ENCODE results near the gene FBXO15.

The FBXO15 gene

DNA sequence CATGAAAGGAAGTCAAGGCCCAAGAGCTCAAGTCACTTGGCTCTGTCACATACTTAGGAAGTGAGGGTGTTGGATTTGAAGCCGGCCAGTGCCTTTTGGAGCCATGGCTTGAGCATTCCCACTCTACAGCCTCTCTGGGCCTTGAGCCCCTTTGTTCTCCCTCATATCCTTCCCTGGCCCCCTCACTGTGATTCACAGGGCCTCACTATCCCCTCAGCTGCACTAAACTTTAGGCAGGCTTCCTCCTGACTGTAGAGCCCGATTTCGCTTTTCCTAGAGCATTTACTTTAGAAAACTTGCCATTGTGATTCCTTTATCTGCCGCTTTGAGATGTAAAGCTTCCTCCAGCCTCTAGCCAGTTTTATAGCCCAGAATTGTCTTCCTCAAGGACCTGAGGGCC is 107.6 kb downstream of the FBXO15 start:
- Histone ChIP-seq H3K79me2 (ENCODE audit: low read length) (no peaks in the 10 kb centered on the region), H3K4me1 (ENCODE audit: low read length) (no peaks in the 10 kb centered on the region), H3K9me2 (replicated peaks; ENCODE audit: insufficient read depth, low read length) (no peaks in the 10 kb centered on the region), H3K4me2 (ENCODE audit: low read depth, low read length) (no peak overlapping the region), H3K4me3 (ENCODE audit: low read length) (no peak overlapping the region), H2AFZ (ENCODE audit: low read length) (no peak overlapping the region), H3F3A (ENCODE audit: insufficient read depth, low read length) (no peaks in the 10 kb centered on the region), H3K9me3 (replicated peaks; ENCODE audit: insufficient read depth, low read length) (no peaks in the 10 kb centered on the region), H3K27ac (ENCODE audit: low read length) (no peak overlapping the region), H3K9ac (ENCODE audit: low read length) (no peak overlapping the region), H3K36me3 (replicated peaks; ENCODE audit: insufficient read depth, low read length) (no peaks in the 10 kb centered on the region), H4K20me1 (ENCODE audit: insufficient read depth, low read length) (no peaks in the 10 kb centered on the region), H3K27me3 (replicated peaks; ENCODE audit: insufficient read depth, low read length) (no peaks in the 10 kb centered on the region)
- no peak for DNase-seq
- no peak for TF ChIP-seq EZH2 (optimal IDR thresholded peaks at IDR 0.05; ENCODE audit: low read depth, low read length)
- TF ChIP-seq EZH2phosphoT487 (IDR thresholded peaks at IDR 0.05; ENCODE audit: low read length) = no peak
- TF ChIP-seq, protein P1, sequence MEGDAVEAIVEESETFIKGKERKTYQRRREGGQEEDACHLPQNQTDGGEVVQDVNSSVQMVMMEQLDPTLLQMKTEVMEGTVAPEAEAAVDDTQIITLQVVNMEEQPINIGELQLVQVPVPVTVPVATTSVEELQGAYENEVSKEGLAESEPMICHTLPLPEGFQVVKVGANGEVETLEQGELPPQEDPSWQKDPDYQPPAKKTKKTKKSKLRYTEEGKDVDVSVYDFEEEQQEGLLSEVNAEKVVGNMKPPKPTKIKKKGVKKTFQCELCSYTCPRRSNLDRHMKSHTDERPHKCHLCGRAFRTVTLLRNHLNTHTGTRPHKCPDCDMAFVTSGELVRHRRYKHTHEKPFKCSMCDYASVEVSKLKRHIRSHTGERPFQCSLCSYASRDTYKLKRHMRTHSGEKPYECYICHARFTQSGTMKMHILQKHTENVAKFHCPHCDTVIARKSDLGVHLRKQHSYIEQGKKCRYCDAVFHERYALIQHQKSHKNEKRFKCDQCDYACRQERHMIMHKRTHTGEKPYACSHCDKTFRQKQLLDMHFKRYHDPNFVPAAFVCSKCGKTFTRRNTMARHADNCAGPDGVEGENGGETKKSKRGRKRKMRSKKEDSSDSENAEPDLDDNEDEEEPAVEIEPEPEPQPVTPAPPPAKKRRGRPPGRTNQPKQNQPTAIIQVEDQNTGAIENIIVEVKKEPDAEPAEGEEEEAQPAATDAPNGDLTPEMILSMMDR (IDR thresholded peaks at IDR 0.05; ENCODE audit: low read length) = no peak

DNA sequence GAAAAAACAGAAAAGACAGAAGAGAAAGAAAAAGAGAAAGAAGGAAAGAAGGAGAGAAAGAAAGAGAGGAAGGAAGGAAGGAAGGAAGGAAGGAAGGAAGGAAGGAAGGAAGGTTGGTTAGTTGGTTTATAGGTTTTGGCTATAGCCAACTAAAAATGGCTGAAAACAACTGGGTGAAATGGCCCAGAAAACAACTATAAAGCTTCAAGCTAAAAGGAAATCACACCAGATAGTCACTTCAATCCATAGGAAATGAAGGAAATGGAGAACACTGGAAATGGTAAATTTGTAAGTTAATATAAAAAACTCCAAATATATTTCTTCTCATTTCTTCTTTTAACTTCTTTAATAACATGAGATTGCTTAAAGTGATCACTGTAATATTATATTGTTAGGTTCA is 118.5 kb downstream of the FBXO15 start:
- no peak for DNase-seq
- no peaks in the 10 kb centered on the region for H3K4me1 ChIP-seq (ENCODE audit: low read length)
- no peaks in the 10 kb centered on the region for H3K9me2 ChIP-seq (replicated peaks; ENCODE audit: insufficient read depth, low read length)
- H4K20me1 ChIP-seq (ENCODE audit: insufficient read depth, low read length) = no peaks in the 10 kb centered on the region
- no peak overlapping the region for H3K9ac ChIP-seq (ENCODE audit: low read length)
- no peak overlapping the region for H3K4me2 ChIP-seq (ENCODE audit: low read depth, low read length)
- TF ChIP-seq EZH2phosphoT487 (IDR thresholded peaks at IDR 0.05; ENCODE audit: low read length) (no peak), EZH2 (optimal IDR thresholded peaks at IDR 0.05; ENCODE audit: low read depth, low read length) (no peak)
- TF ChIP-seq, protein P1 (IDR thresholded peaks at IDR 0.05; ENCODE audit: low read length) = no peak
- no peak overlapping the region for H2AFZ ChIP-seq (ENCODE audit: low read length)
- no peaks in the 10 kb centered on the region for H3K79me2 ChIP-seq (ENCODE audit: low read length)
- H3F3A ChIP-seq (ENCODE audit: insufficient read depth, low read length) = no peaks in the 10 kb centered on the region
- H3K36me3 ChIP-seq (replicated peaks; ENCODE audit: insufficient read depth, low read length) = no peaks in the 10 kb centered on the region
- H3K27ac ChIP-seq (ENCODE audit: low read length) = no peak overlapping the region
- no peaks in the 10 kb centered on the region for H3K27me3 ChIP-seq (replicated peaks; ENCODE audit: insufficient read depth, low read length)
- no peak overlapping the region for H3K4me3 ChIP-seq (ENCODE audit: low read length)
- H3K9me3 ChIP-seq (replicated peaks; ENCODE audit: insufficient read depth, low read length) = no peaks in the 10 kb centered on the region

Data from MM.1S (cell line).